Right lobe of liver (tissue), 4 donors: ENCODE results near the gene TMTC3.

Source experiments
- POLR2A ChIP-seq: fragments of 450-650 bp; IDR thresholded peaks from one replicate; pipeline ENCODE4 v1.6.1; 2017; ENCODE audit warnings: antibody characterized with exemption, mild to moderate bottlenecking
- TF ChIP-seq, protein P1 (sequence below), 4 donors: fragments of 200-600 bp in 3 of 4; fragments of 450-650 bp in 1 of 4; IDR thresholded peaks; one replicate each; pipeline versions ENCODE4 v1.5.1 to v1.8.0; 2016 to 2022; ENCODE audit warnings: antibody characterized with exemption in 4 of 4, mild to moderate bottlenecking in 2 of 4
- donor health status: DM: no; HTN: no; CAD: no.
- donor health status: DM: no; HTN: no; CAD: no.
- donor health status: DM: no; HTN: yes; CAD: no.

DNA sequence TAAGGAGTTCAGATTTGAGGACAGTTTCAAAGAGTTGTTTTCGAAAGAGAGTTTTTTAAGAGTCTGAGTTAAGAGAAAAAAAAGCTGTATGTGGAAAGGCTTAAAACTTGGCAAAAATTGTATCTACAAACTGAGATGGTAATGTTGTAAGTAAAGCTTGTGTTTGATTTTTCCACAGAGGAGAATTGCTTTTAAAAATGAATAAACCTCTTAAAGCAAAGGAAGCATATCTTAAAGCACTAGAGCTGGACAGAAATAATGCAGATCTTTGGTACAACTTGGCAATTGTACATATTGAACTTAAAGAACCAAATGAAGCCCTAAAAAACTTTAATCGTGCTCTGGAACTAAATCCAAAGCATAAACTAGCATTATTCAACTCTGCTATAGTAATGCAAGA, 50.3 kb downstream of the TMTC3 start:
- TF ChIP-seq, protein P1, sequence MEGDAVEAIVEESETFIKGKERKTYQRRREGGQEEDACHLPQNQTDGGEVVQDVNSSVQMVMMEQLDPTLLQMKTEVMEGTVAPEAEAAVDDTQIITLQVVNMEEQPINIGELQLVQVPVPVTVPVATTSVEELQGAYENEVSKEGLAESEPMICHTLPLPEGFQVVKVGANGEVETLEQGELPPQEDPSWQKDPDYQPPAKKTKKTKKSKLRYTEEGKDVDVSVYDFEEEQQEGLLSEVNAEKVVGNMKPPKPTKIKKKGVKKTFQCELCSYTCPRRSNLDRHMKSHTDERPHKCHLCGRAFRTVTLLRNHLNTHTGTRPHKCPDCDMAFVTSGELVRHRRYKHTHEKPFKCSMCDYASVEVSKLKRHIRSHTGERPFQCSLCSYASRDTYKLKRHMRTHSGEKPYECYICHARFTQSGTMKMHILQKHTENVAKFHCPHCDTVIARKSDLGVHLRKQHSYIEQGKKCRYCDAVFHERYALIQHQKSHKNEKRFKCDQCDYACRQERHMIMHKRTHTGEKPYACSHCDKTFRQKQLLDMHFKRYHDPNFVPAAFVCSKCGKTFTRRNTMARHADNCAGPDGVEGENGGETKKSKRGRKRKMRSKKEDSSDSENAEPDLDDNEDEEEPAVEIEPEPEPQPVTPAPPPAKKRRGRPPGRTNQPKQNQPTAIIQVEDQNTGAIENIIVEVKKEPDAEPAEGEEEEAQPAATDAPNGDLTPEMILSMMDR (IDR thresholded peaks at IDR 0.05): no peak
- no peak for TF ChIP-seq POLR2A
